GM12872 (cell line): Measurements from ENCODE around the gene SLC41A2.
A peak's percentile ranks its signal among the peaks of the same experiment; 100 is the strongest.

Experiments used
- TF ChIP-seq, protein P1 (sequence below): IDR thresholded peaks from 3 replicates; pipeline ENCODE4 v1.5.1; 2011; ENCODE audit warnings: low read depth, mild to moderate bottlenecking, low read length, moderate library complexity; ENCODE audit not compliant: insufficient read depth

The SLC41A2 gene

DNA sequence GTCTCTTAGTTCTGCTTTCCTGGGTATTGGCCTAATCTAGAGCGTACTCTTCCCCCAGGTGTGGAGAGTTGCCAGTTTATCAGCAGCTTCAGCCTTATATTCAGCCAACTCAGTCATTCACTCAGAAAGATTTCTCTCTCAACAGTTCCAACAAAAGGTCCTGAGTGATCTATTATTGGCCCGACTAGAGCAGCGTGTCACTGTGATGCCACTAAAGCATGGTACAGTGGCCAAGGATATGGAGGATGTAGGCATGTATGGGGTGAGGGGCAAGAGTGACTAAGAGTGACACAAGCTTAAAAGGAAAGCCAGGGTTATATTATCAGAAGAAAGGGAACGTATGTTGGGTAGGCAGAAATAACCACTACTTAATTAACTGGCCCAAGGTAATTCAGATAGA is 32.9 kb upstream of the SLC41A2 start:
- TF ChIP-seq, protein P1, sequence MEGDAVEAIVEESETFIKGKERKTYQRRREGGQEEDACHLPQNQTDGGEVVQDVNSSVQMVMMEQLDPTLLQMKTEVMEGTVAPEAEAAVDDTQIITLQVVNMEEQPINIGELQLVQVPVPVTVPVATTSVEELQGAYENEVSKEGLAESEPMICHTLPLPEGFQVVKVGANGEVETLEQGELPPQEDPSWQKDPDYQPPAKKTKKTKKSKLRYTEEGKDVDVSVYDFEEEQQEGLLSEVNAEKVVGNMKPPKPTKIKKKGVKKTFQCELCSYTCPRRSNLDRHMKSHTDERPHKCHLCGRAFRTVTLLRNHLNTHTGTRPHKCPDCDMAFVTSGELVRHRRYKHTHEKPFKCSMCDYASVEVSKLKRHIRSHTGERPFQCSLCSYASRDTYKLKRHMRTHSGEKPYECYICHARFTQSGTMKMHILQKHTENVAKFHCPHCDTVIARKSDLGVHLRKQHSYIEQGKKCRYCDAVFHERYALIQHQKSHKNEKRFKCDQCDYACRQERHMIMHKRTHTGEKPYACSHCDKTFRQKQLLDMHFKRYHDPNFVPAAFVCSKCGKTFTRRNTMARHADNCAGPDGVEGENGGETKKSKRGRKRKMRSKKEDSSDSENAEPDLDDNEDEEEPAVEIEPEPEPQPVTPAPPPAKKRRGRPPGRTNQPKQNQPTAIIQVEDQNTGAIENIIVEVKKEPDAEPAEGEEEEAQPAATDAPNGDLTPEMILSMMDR = no peak

DNA sequence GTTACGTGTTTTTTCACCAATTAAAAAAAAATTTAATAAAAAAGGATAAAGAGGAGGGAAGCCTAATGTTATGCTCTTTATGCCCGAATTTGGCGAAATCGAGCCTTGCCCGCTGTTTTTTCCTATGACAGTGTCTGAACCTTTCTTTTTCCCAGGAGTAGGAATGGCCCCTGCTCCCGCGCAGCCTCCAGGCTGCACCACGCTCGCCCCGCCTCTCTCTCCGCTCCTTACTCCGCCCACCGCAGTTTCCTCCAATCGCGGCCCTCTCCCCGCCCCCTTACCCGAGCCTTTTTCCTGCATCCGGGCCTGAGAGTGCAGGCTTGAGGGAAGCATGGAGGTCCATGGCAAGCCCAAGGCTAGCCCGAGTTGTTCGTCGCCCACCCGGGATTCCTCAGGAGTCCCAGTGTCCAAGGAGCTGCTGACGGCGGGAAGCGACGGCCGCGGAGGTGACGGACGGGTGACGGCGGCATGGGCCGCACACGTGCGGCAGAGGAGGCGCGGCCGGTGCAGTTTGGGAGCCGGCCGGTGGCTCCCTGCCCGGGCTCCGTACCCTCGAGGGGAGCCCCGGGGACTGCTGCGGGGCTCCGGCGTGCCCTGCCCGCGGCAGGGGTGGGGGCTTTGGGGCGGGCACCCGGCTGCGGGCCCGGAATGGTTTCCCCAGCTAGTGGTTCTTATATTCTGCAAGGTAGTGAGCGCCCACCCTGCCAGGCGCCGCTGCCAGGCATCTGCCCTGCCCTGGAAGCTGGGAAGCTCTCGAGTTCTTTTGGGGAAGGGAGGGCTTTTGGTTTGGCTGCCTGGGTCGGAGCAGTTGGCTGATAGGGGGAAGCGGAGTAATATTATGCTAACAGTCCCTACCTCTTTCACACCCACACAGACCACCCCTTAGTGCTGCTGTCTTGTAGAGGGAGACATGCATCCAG is 28.2 kb upstream of the SLC41A2 start, which contains the start of gene NOPCHAP1:
Gene NOPCHAP1, plus strand, starts transcription at position 295 of the 920 bp plus-strand sequence. Its CDS starts 37 bp downstream, at position 332.
- TF ChIP-seq, protein P1 = no peak

- TF ChIP-seq, protein P1 = peak; percentile 26; the same call in 1 of the 3 replicates
These were observed 27.1 kb upstream of the SLC41A2 start for GRCh38 chr12:104985206-104985605.

- TF ChIP-seq, protein P1 = no peak
These were observed 18.6 kb upstream of the SLC41A2 start for GRCh38 chr12:104976703-104977102.

GRCh38 chr12:104975587-104976343 is 17.7 kb upstream of the SLC41A2 start:
- TF ChIP-seq, protein P1 = no peak

DNA sequence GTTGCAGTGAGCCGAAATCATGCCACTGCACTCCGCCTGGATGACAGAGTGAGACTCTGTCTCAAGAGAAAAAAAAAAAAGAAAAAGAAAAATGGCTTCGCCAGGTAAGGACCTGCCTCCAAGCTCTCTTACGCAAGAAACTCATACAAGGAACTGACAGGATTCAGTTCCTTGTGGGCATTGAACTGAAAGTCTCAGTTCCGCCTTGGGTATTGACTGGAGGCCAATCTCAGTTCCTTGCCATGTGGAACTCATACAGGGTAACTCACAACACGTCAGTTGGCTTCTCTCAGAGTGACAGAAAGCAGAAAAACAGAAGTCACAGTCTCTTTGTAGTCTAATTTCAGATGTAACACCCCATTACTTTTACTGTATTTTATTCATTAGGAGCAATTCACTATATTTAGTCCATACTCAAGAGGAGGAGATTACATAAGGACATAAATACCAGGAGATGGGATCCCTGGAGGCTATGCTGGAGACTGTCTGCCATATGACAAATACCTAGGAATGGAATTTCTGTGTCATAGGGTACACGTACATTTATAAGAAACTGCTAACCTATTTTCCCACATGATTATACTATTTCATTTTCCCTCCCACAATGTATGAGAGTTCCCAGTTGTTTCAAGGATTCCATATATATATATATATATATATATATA is 16.7 kb upstream of the SLC41A2 start:
- TF ChIP-seq, protein P1 = no peak

GRCh38 chr12:104973250-104973649 is 15.2 kb upstream of the SLC41A2 start:
- TF ChIP-seq, protein P1 = no peak
